Stimulated activated CD4-positive, alpha-beta T cell treated with anti-CD3 and anti-CD28 coated beads, Interleukin-2, amount 100 ng/mL, for 48 hours (primary cell): ENCODE results near the gene BCL2L11.
"Not testable (repeated sequence)": the region's sequence is repeated elsewhere in the genome, so short reads cannot be mapped to it uniquely, and the experiment has no call there.

Experiments
- DNase-seq, 2 donors: peaks; one replicate each; pipeline ENCODE4 v3.0.0-alpha.2; 2020

The BCL2L11 gene, protein sequence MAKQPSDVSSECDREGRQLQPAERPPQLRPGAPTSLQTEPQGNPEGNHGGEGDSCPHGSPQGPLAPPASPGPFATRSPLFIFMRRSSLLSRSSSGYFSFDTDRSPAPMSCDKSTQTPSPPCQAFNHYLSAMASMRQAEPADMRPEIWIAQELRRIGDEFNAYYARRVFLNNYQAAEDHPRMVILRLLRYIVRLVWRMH

DNA sequence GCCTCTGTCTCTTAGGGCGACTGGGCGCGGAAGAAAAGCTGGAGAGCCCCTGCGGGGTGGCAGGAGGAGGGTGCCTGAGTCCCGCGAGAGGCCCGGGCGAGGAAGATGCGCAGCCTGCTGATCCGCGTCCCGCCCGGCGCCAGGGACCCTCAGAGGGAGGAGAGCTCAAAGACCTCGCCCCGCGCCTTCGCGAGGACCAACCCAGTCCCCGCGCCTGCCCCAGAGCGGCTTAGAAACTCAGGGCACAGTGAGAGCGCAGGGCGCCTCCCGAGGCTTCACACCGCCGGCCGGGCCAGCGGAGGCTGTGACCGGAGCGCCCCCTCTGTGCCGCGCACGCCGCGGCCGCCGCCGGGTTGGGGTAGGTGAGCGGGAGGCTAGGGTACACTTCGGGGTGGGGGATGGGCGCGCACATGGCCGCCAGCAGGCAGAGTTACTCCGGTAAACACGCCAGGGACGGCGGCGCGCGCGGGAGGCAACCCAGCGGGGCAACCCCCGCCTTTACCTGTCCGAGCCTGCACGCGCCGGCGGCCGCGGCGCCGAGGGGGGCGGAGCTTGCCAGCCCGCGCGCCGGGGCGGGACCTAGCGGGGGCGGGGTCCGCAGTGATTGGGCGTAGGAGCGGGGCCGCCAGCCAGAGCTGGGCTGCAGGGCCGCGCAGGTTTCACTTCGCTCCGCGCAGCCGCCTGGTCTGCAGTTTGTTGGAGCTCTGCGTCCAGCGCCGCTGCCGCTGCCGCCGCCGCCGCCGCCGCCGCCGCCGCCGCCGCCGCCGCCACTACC lies at the start of gene BCL2L11:
Gene BCL2L11, plus strand, starts transcription at position 662 of the 775 bp plus-strand sequence. CDS start 2,832 bp downstream, outside the sequence.
- DNase-seq, result peak; percentile 86 to 90

GRCh38 chr2:111071600-111072171 lies 49.0 kb upstream of the BCL2L11 start:
- no peak for DNase-seq

DNA sequence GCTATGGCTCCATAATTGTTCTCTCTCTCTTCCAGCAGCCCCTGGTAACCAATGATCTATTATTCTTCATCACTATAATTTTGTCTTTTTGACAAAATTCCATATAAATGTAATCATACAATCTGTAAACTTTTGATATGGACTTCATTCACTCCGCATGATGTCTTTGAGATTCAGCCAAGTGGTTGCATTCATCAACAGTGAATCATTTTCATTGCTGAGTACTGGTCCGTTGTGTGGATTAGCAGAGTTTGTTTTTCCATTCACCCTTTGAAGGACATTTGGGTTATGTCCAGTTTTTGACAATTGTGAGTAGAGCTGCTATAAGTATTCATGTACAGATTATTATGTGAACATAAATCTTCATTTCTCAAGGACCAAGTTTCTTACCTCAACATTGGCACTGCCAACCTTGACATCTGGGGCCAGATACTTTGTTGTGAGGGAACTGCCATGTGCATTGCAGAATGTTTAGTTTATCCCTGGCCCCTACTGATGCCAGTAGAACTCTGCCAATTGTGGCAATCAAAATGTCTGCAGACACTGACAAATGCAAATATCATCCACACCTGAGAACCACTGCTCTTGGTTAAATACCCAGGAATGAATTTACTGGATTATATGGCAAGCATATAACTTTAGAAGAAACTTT lies 48.4 kb upstream of the BCL2L11 start:
- no peak for DNase-seq

DNA sequence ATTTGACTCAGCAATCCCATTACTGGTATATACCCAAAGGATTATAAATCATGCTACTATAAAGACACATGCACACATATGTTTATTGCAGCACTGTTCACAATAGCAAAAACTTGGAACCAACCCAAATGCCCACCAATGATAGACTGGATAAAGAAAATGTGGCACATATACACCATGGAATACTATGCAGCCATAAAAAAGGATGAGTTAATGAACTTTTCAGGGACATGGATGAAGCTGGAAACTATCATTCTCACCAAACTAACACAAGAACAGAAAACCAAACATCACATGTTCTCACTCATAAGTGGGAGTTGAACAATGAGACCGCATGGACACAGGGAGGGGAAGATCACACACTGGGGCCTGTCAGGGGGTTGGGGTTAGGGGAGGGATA lies 38.1 kb upstream of the BCL2L11 start:
- DNase-seq, result not testable (repeated sequence)

DNA sequence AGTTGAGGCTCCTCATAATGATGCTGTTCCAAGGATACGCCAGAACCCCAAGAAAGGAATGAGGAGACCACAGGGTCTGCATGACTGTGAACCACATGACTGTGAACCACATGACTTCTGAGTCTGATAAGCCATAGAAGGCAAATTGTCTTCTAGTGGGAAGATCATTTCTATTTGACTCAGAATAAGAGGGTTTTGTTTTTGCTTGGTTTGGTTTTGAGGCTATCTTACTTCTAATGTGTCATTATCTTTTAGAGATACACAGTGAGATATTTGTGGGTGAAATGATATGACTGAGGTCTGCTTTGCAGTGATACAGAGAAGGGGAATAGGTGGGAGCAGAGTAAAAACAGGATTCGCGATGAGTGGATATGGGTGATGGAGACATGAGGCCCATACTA lies 28.9 kb upstream of the BCL2L11 start:
- no peak for DNase-seq

GRCh38 chr2:111094691-111095090 lies 26.0 kb upstream of the BCL2L11 start:
- no peak for DNase-seq

DNA sequence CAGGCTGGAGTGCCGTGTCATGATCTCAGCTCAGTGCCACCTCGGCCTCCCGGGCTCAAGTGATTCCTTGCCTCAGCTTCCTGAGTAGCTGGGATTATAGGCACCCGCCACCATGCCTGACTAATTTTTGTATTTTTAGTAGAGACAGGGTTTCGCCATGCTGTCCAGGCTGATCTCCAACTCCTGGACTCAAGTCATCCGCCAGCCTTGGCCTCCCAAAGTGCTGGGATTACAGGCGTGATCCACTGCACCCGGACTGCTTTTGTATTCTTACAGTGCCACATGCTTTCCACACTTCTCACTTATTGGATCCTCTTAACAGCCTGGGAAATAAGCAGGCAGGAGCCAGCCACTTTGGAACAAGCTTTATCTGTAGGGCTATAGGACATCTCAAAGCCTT lies 25.3 kb upstream of the BCL2L11 start:
- no peak for DNase-seq

- DNase-seq, result no peak
Observed at GRCh38 chr2:111099402-111099801, 21.3 kb upstream of the BCL2L11 start.

- no peak for DNase-seq
Observed at GRCh38 chr2:111100087-111100764, 20.5 kb upstream of the BCL2L11 start.

DNA sequence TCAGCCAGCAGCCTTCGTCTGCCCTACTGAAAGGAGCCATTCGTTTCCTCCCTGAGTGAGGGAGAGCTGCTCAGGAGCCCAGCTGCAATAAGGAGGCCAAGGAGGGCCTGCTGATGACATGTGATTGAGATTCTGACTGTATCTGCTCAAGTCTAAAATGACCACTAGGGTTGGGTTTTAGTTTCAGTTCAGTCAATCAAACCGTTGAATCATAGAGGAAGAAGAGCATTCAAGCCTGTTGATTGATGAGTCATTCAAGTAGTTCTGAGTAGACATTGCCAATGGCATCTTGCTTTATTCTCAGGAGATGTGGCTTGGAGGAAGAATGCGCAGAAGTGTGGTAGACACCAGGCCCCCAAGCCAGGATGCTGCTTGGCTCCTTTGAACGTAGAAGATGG lies 19.9 kb upstream of the BCL2L11 start:
- no peak for DNase-seq

GRCh38 chr2:111101592-111101991 lies 19.1 kb upstream of the BCL2L11 start:
- DNase-seq, result no peak

GRCh38 chr2:111102216-111102615 lies 18.5 kb upstream of the BCL2L11 start:
- no peak for DNase-seq

DNA sequence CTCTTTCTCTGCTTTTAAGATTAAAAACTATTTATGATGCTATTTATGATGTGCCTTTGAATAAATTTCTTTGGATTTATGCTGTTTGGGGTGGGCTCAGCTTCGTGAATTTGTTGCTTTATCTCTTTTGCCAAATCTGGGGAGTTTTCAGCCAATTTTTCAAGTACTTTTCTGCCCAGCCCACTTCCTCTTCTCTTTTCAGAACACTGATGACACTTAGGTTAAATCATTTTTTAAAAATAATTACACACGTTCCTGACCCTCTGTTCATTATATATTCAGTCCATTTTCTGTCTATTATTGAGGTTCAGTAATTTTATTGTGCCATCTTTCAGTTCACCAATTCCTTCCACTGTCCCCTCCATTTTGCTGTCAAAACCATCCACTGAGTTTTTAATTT lies 14.8 kb upstream of the BCL2L11 start:
- DNase-seq, result no peak

DNA sequence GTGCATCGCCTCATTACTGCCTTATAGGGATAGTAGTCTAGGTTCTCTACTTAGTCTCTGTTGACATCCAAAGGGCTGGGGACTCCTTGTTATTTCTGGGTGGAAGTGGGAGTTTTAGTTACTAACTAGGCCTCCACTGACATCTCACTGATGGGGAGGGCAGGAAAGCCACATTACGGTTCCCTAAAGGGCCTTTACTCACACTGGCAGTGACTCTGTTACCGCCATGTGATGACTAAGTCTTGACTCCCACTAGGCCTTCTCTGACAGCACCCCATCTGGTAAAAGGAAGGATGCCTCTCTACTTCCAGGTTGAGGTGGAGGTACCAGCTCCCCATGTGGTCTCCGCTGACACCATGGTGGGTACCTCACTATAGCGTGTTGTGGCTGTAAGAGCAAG lies 14.0 kb upstream of the BCL2L11 start:
- no peak for DNase-seq

DNA sequence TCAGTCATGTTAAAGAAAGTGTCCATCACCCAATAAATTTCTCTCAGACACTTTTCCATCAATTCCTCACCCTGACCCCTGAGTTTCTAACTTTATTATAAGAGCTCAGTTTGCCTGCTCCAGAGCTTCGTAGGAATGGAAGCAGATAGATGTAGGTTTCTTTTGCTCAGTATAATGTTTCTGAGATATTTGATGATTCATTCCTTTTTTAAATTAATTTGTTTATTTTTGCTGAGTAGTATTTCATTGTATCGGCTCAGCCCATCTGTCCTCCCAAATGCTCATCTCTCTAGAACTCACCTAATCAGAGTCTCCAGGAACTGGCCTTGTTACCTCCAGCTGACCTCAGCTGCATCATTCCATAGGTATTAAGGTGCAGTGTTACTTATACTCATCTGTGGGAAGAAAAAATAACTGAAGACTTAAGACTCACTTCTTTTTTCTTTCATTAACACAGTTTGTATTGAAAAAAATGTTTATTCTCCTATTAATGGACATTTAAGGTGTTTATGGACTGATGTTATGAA lies 11.9 kb upstream of the BCL2L11 start:
- DNase-seq, result no peak

GRCh38 chr2:111111101-111111755 lies 9.5 kb upstream of the BCL2L11 start:
- peak in 1 of 2 donors; percentile 37 for DNase-seq

DNA sequence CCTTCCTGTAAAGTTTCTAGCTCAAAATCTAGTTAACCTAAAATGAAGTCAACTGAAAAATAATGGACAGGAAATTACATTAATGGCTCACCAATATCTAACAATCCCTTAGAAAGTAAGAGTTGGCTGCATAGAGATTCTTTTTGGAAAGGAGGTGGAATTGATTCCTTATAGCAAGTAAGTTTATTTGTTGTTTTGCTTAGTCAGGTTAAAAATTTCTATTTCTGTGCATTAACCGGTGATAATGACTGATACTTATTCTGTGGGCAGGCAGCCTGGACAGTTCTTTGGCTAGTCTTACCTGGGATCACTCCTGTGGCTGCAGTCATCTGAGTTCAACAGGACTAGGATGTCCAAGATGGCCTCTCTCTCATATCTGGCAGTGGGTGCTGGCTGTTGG lies 6.9 kb upstream of the BCL2L11 start:
- no peak for DNase-seq

GRCh38 chr2:111116011-111116746 lies 4.5 kb upstream of the BCL2L11 start:
- DNase-seq, result no peak

GRCh38 chr2:111116843-111117597 lies 3.7 kb upstream of the BCL2L11 start:
- peak; percentile 52 to 58 for DNase-seq

- peak; percentile 28 to 29 for DNase-seq
Observed at GRCh38 chr2:111117598-111118480, 2.9 kb upstream of the BCL2L11 start.
